KMS-11 (cell line): ENCODE data around the gene TMEM87B.

ENCODE experiments used
- H2AFZ ChIP-seq: fragments of 200-600 bp; sonication (generic); 2 replicates; pipeline ENCODE4 v1.6.1; 2016; ENCODE audit warnings: antibody characterized with exemption, mixed run types, low read depth
- H3K27ac ChIP-seq: fragments of 200-600 bp; sonication (generic); 2 replicates; pipeline ENCODE4 v1.6.1; 2016; ENCODE audit warnings: mild to moderate bottlenecking, mixed run types
- H3K27me3 ChIP-seq: fragments of 200-600 bp; sonication (generic); 2 replicates; pipeline ENCODE4 v1.6.1; 2017; ENCODE audit warnings: mild to moderate bottlenecking, low read depth, mixed run types, moderate library complexity; ENCODE audit not compliant: insufficient read depth
- H3K36me3 ChIP-seq: fragments of 200-600 bp; sonication (generic); 2 replicates; pipeline ENCODE4 v1.6.1; 2017; ENCODE audit warnings: mild to moderate bottlenecking, mixed run types; ENCODE audit not compliant: insufficient read depth
- H3K4me1 ChIP-seq: fragments of 200-600 bp; sonication (generic); 2 replicates; pipeline ENCODE4 v1.6.1; 2016; ENCODE audit warnings: mild to moderate bottlenecking, low read depth, mixed run types; ENCODE audit not compliant: poor library complexity, severe bottlenecking
- H3K4me2 ChIP-seq: fragments of 200-600 bp; sonication (generic); 2 replicates; pipeline ENCODE4 v1.7.0; 2016; ENCODE audit warnings: mild to moderate bottlenecking, mixed run types
- H3K4me3 ChIP-seq: fragments of 200-600 bp; sonication (generic); IDR thresholded peaks from 2 replicates; pipeline ENCODE4 v1.6.1; 2017; ENCODE audit warnings: low read depth, low read length, mixed read lengths; ENCODE audit not compliant: insufficient read depth
- H3K79me2 ChIP-seq: fragments of 200-600 bp; sonication (generic); 2 replicates; pipeline ENCODE4 v1.6.1; 2016; ENCODE audit warnings: low read depth, mixed run types; ENCODE audit not compliant: insufficient read depth
- H3K9ac ChIP-seq: fragments of 200-600 bp; sonication (generic); 2 replicates; pipeline ENCODE4 v1.6.1; 2016; ENCODE audit warnings: mild to moderate bottlenecking, mixed run types
- H4K20me1 ChIP-seq: fragments of 200-600 bp; sonication (generic); 2 replicates; pipeline ENCODE4 v1.6.1; 2016; ENCODE audit warnings: mild to moderate bottlenecking, mixed run types; ENCODE audit not compliant: insufficient read depth
- CTCF ChIP-seq: fragments of 200-600 bp; sonication (generic); conservative IDR thresholded peaks from 2 replicates; pipeline ENCODE4 v1.6.1; 2017; ENCODE audit warnings: low read depth, mild to moderate bottlenecking, antibody characterized with exemption, low read length, moderate library complexity, mixed read lengths

The TMEM87B gene

GRCh38 chr2:112045446-112046014, 9.5 kb upstream of the TMEM87B start:
- TF ChIP-seq CTCF, result no peak
- H2AFZ ChIP-seq, result no peak overlapping the region
- H4K20me1 ChIP-seq, result no peaks in the 10 kb centered on the region
- H3K9ac ChIP-seq, result no peak overlapping the region
- H3K79me2 ChIP-seq, result no peaks in the 10 kb centered on the region
- H3K27me3 ChIP-seq, result no peaks in the 10 kb centered on the region
- H3K4me2 ChIP-seq, result no peak overlapping the region
- no peaks in the 10 kb centered on the region for H3K36me3 ChIP-seq
- H3K4me3 ChIP-seq, result no peak overlapping the region
- H3K4me1 ChIP-seq, result no peaks in the 10 kb centered on the region
- H3K27ac ChIP-seq, result no peak overlapping the region

GRCh38 chr2:112046231-112046630, 8.8 kb upstream of the TMEM87B start:
- Histone ChIP-seq H3K36me3 (no peaks in the 10 kb centered on the region), H3K27ac (no peak overlapping the region), H3K79me2 (no peaks in the 10 kb centered on the region), H3K9ac (no peak overlapping the region), H3K4me3 (no peak overlapping the region), H3K27me3 (no peaks in the 10 kb centered on the region), H2AFZ (no peak overlapping the region), H3K4me1 (no peaks in the 10 kb centered on the region), H4K20me1 (no peaks in the 10 kb centered on the region), H3K4me2 (no peak overlapping the region)
- no peak for TF ChIP-seq CTCF

GRCh38 chr2:112047537-112048235, 7.4 kb upstream of the TMEM87B start:
- Histone ChIP-seq H3K27me3 (no peaks in the 10 kb centered on the region), H3K9ac (no peak overlapping the region), H2AFZ (no peak overlapping the region), H3K27ac (no peak overlapping the region), H3K4me1 (no peaks in the 10 kb centered on the region), H3K4me3 (no peak overlapping the region), H3K4me2 (no peak overlapping the region), H3K79me2 (no peaks in the 10 kb centered on the region), H4K20me1 (no peaks in the 10 kb centered on the region), H3K36me3 (no peaks in the 10 kb centered on the region)
- TF ChIP-seq CTCF, result no peak

- Histone ChIP-seq H3K27me3 (no peaks in the 10 kb centered on the region), H3K4me2 (no peak overlapping the region), H2AFZ (no peak overlapping the region), H3K4me3 (no peak overlapping the region), H3K9ac (no peak overlapping the region), H3K36me3 (no peaks in the 10 kb centered on the region), H3K4me1 (peaks cover 1% of the 10 kb centered on the region), H3K79me2 (no peaks in the 10 kb centered on the region), H3K27ac (no peak overlapping the region), H4K20me1 (no peaks in the 10 kb centered on the region)
- no peak for TF ChIP-seq CTCF
These were observed 6.9 kb upstream of the TMEM87B start for GRCh38 chr2:112048236-112048592.
